Measurements from ENCODE around the gene ADIPOR2. TPM values are rescaled to one million over a fixed set of nuclear protein-coding genes. Genes with fewer than 3 reads are reported as not detected.

The ADIPOR2 gene
- total RNA-seq, 1 experiment from 2014 or later: 30.0 TPM

- DNase-seq (ENCODE audit: low read depth): no peak
Observed at GRCh38 chr12:1830401-1830845, 139.6 kb downstream of the ADIPOR2 start.

DNA sequence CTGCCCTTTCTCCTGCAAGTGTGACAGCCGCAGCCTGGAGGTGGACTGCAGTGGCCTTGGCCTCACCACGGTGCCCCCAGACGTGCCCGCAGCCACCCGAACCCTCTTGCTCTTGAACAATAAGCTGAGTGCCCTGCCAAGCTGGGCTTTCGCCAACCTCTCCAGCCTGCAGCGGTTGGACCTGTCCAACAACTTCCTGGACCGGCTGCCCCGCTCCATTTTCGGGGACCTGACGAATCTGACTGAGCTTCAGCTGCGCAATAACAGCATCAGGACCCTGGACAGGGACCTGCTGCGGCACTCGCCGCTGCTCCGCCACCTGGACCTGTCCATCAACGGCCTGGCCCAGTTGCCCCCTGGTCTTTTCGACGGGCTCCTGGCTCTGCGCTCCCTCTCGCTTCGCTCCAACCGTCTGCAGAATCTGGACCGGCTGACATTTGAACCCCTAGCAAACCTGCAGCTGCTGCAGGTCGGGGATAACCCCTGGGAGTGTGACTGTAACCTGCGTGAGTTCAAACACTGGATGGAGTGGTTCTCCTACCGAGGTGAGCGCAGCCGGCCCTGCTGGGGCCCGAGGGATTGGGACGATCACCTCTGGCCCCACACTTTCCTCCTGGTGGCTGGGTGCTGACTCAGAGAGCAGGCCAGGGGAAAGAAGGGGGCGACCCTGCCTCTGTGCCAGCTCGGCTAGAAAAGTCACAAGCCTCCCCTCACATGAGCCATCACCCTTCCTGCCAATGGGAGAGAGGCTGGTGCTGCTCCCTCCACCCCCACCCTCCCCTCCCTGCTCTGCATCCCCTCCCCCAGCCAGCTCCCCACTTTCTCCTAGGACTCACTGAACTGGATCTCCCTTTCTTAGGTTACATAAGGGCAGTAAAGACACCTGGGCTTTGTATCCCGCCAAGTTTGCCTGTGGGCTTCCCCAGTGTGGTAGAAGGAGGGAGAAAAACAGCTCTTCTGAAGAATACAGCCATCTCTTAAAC is 140.4 kb downstream of the ADIPOR2 start:
- DNase-seq (ENCODE audit: low read depth): peak; percentile 66

- no peak for DNase-seq (ENCODE audit: low read depth)
Observed at GRCh38 chr12:1832801-1833595, 142.1 kb downstream of the ADIPOR2 start.

- DNase-seq (ENCODE audit: low read depth): no peak
Observed at GRCh38 chr12:1833596-1834028, 142.7 kb downstream of the ADIPOR2 start.

GRCh38 chr12:1834186-1834925 is 143.5 kb downstream of the ADIPOR2 start:
- DNase-seq (ENCODE audit: low read depth): no peak

GRCh38 chr12:1835211-1836131 is 144.6 kb downstream of the ADIPOR2 start:
- DNase-seq (ENCODE audit: low read depth): no peak

GRCh38 chr12:1836241-1836803 is 145.5 kb downstream of the ADIPOR2 start:
- DNase-seq (ENCODE audit: low read depth): no peak

DNA sequence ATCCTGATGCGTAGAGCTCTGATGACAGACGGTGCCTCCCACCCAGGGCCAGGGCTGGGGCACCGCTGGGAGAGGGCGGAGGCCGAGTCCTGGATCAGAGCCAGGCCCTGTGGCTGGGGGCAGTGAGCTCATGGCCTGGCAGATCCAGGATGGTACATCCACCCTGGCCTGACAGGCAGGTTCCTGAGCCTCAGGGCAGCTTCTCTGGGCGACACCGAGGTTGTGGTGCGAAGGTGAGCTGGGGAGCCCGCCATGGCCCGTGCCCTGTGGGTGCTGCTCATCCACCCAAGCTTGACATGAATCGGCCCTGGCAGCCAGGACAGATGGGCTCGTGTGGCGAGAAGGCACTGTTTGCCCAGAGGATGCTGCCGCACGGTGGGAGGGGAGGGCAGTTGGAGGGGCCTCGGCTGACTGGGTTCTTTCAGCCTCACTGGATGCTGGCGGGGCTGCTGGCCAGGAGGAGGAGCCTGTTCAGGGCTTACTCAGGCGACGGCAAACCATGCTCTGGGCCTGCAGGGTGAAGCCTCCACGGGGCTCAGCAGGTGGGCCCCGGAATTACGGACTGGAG is 146.1 kb downstream of the ADIPOR2 start:
- peak; percentile 49 for DNase-seq (ENCODE audit: low read depth)

GRCh38 chr12:1837541-1838204 is 146.8 kb downstream of the ADIPOR2 start:
- no peak for DNase-seq (ENCODE audit: low read depth)

Other genes with a start within 250 kb of the ADIPOR2 start
- gene FBXL14, start 96.5 kb upstream of the ADIPOR2 start, total RNA-seq (2014; rRNA removed; shearing (Covaris generic)): 12.6 and 15.4 TPM in 2 replicates
- gene WNT5B, start 61.8 kb upstream of the ADIPOR2 start, total RNA-seq (2014; rRNA removed; shearing (Covaris generic)): 58.7 and 72.9 TPM in 2 replicates
- 0.36 TPM in 1 of 2 replicates, not detected in the other for gene LRTM2, start 129.5 kb downstream of the ADIPOR2 start, total RNA-seq (2014; rRNA removed; shearing (Covaris generic))
- gene CACNA2D4, start 227.6 kb downstream of the ADIPOR2 start, total RNA-seq (2014; rRNA removed; shearing (Covaris generic)): 0.74 TPM in 1 of 2 replicates, not detected in the other